Astrocyte of the hippocampus (primary cell): ENCODE results near the gene OR5T1.

Experiments
- DNase-seq: peaks from one replicate; pipeline ENCODE4 v3.0.0; 2011; ENCODE audit warnings: low read depth, low spot score

OR5T1 gene

DNA sequence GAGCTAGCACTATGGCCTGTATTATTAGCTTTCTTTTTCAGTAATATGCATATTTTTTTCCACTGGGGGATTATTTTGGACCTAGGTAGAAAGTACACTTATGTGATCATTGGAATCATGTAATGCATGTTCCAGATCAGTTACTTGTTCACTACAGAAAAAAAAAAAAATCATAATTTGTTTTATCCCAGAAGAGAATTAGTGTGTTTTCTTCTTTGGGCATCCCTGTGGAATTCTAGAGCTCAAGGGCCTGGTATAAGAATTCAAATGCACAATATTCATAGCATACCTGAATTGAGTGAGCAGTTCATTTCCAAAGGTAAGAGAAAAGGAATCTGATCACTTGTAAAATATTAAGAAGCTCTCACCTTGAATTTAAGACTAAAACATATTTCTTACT, at the start of gene OR5T1:
OR5T1 (plus strand) TSS at position 301 of the 400 bp plus-strand sequence. CDS start 1,485 bp downstream, outside the sequence.
- no peak for DNase-seq

DNA sequence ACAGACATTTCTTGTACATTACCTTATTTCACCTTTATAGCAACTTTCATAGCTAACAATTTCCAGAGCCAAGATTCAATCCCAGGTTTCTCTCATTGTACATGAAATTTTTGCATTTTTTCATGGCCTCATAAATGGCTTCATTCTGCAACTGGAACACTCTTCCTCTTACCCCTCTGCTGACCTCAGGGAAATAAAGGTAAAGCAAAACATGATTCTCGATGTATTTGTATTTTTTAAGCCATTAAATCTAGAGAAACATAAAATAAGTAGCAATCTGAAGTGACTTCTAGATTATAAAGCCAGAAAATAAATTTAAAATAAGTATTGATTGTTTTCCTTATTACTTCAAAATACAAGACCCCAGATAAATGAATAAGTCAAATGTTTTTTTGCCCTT, 39.8 kb upstream of the OR5T1 start, which contains the start of gene OR5T2:
OR5T2 (minus strand) TSS at position 101 of the 400 bp plus-strand sequence. CDS start 1,193 bp downstream, outside the sequence.
- DNase-seq = no peak

DNA sequence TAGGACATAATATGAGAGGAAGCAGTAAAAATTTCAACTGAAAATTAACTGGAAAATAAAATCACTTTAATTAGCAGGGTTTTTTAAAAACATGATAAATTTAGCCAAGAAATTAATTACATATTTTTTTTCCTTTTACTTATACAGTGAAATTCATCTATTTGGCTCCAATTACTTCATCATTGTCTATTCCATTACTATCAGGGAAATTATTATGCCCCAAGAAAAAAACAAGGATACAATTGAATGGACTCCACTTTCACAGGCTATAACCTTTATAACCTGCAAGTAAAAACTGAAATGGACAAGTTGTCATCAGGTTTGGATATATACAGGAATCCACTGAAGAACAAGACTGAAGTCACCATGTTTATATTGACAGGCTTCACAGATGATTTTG, 22.0 kb upstream of the OR5T1 start, which contains the start of gene OR5T3:
OR5T3 (plus strand) TSS at position 301 of the 400 bp plus-strand sequence; CDS start at position 301, 0 bp downstream.
- DNase-seq = no peak

DNA sequence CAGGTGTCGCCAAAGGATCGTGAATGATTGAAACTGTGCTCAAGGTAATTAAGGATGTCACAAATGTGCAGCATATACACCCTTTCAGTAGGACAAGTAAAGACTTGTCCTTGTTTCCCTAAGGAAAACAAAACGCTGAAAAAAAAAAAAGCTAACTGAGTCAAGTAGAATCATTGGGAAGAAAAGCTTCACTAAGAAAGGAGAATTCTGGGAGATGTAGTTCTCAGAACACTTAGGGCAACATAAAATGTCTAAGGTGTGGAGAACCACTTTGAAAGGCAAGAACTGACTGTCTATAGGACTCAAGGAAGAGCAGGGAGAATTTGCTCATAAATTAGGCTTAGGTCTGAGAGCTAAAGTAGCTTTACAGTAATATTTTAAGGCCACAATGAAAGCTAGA, 2.9 kb upstream of the OR5T1 start:
- no peak for DNase-seq

DNA sequence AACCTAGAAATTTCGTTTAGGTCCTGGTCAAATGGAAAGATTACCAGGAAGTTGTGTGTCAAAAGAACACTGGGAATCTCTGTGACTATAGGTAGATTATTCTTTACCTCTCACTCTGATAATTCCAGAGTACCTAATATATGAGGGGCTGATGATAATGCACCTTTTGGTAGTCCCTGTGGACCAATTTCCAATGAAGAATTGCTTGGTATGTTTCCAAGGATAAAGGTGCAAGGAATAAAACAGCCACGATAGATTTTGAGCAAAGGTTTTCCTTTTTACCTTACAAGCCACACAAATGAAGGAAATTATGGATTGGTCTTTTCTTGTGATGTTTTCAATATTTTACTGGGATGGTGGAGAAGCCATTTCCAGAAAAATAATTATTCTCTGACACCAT, 18.2 kb downstream of the OR5T1 start, which contains the start of gene OR8H1:
OR8H1 (minus strand) TSS at position 101 of the 400 bp plus-strand sequence. CDS start 1,192 bp downstream, outside the sequence.
- no peak for DNase-seq

DNA sequence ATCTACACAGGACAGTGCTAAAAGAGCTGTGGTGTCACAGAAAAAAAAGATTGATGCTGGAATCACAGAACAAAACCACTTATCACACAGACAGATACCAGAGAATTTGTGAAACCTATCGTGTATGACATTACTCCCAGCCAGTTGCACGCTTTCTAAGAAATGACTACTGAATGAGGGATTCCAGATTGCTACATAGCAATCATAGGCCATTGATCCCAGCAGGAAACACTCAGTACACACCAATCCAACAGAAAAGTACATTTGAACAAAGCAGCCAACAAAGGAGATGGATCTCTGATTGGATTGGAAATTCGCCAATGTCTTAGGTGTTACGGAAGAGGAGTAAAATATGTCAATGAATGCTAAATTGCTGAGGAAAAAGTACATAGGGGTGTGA, 22.9 kb downstream of the OR5T1 start:
- no peak for DNase-seq

DNA sequence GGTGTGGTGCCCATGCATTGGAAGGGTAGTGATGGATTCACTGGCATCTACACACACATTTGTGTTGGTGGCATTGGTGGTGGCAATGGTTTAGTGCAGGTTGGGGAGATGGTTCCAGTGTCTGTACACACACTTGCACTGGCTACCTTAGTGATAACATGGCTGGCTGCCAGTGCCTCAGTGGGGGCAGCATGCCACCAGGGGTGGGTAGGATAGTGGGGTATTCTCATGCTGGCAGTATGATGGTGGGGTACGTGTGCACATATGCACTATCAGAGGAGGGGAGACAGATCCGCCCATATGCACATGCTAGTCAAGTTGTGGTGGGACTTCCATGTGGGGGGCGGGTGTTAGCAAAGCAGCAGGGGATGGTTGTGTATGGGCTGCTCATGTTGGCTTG, 33.9 kb downstream of the OR5T1 start:
- no peak for DNase-seq

DNA sequence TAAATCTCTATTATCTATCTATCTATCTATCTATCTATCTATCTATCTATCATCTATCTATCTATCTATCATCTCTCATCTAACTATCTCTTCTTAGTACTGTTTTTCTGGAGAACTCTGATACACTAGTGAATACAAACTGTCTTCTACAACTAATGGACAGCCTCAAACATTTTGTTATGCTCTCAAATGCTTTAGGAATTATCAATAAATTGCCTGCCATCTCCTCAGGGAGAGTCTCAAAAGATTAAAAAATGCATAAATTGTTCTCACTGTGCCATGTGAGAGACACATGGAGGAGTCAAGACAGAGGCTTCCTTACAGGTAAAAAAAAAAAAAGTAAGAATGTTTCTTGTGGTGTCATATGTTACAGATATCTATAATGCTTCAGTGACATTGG, 40.9 kb downstream of the OR5T1 start, which contains the start of gene OR8K3:
OR8K3 (plus strand) TSS at position 301 of the 400 bp plus-strand sequence. CDS start 3,163 bp downstream, outside the sequence.
- no peak for DNase-seq
